WERI-Rb-1 (cell line): ENCODE measurements around the gene SEPTIN8.

Source experiments
- DNase-seq: peaks from one replicate; pipeline ENCODE4 v3.0.0-alpha.2; 2020
- H3K27ac ChIP-seq: fragments of 250-450 bp; sonication (Bioruptor Pico); 2 replicates; pipeline ENCODE4 v1.5.1; 2020; ENCODE audit warnings: mild to moderate bottlenecking, moderate library complexity
- H3K27me3 ChIP-seq: fragments of 250-450 bp; sonication (Bioruptor Pico); 2 replicates; pipeline ENCODE4 v1.5.1; 2021; ENCODE audit warnings: mild to moderate bottlenecking, low read depth, moderate library complexity; ENCODE audit not compliant: insufficient read depth, severe bottlenecking
- H3K36me3 ChIP-seq: fragments of 250-450 bp; sonication (Bioruptor Pico); 2 replicates; pipeline ENCODE4 v1.5.1; 2020; ENCODE audit warnings: mild to moderate bottlenecking, moderate library complexity
- H3K4me3 ChIP-seq: 2 replicates; pipeline ENCODE4 v1.5.1; 2011; ENCODE audit warnings: low read depth, mild to moderate bottlenecking, control low read depth, low read length
- H3K9me3 ChIP-seq: fragments of 250-450 bp; sonication (Bioruptor Pico); 2 replicates; pipeline ENCODE4 v1.5.1; 2021; ENCODE audit warnings: mild to moderate bottlenecking, moderate library complexity; ENCODE audit not compliant: severe bottlenecking
- TF ChIP-seq, protein P1 (sequence below): IDR thresholded peaks from 2 replicates; pipeline ENCODE4 v1.5.1; 2011; ENCODE audit warnings: low read depth, mild to moderate bottlenecking, control low read depth, inconsistent platforms, low read length

The SEPTIN8 gene

DNA sequence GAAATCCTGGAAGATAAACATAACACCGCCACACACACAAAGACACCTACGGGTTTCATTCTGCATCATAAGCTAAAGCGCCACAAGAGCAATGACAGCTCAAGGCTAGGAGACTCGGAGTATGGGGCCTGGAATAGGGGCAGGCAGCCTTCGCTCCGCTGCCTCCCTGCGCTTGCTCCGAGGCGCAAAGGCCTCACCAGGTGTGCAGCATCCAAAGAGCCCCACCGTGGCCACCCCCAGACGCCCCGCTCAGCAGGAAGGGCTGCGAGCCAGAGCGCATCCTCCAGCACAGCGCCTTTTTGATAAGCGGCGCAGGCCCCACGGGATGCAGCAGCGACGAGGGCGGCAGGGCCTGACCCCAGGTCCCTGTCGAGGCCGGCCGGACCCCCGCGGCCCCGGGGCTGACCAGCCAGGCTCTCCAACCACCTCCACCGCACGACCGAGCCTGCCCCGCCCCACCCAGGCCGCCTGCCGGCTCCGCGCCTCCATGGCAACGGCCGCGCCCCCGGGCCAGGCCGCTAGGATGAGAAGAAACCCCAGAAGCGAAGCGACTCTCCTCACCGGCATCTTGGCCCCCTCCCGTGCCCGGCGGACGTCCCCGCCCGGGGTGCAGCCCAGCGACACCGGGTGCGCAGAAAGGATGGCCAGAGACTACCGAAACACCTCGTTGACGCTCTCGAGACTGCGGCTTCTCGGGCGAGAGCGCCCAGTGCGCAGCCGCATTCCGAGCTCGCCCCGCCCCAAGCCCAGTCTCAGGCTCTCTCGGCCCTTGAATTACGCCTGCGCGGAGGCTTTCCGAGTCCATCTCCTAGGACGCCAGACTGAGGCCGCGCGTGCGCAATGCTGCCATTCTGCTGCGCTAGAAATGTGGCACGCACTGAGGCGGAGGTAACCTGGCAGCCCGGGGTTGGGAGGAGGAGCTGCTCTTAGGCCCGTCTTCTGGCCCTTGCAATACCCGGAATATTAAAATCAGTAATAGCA lies 39.9 kb downstream of the SEPTIN8 start, which contains the start of gene KIF3A:
KIF3A (minus strand) TSS at position 694 of the 981 bp plus-strand sequence; CDS start at position 567, 127 bp downstream.
- DNase-seq: peak; percentile 98
- peaks cover 8% of the 10 kb centered on the region; the same call in 1 of the 2 replicates for H3K36me3 ChIP-seq
- peak within 1 kb of the TSS; percentile 57 for H3K27ac ChIP-seq
- no peaks in the 10 kb centered on the region for H3K9me3 ChIP-seq
- H3K27me3 ChIP-seq: no peaks in the 10 kb centered on the region
- H3K4me3 ChIP-seq: peak within 1 kb of the TSS; percentile 78
- TF ChIP-seq, protein P1, sequence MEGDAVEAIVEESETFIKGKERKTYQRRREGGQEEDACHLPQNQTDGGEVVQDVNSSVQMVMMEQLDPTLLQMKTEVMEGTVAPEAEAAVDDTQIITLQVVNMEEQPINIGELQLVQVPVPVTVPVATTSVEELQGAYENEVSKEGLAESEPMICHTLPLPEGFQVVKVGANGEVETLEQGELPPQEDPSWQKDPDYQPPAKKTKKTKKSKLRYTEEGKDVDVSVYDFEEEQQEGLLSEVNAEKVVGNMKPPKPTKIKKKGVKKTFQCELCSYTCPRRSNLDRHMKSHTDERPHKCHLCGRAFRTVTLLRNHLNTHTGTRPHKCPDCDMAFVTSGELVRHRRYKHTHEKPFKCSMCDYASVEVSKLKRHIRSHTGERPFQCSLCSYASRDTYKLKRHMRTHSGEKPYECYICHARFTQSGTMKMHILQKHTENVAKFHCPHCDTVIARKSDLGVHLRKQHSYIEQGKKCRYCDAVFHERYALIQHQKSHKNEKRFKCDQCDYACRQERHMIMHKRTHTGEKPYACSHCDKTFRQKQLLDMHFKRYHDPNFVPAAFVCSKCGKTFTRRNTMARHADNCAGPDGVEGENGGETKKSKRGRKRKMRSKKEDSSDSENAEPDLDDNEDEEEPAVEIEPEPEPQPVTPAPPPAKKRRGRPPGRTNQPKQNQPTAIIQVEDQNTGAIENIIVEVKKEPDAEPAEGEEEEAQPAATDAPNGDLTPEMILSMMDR: no peak

DNA sequence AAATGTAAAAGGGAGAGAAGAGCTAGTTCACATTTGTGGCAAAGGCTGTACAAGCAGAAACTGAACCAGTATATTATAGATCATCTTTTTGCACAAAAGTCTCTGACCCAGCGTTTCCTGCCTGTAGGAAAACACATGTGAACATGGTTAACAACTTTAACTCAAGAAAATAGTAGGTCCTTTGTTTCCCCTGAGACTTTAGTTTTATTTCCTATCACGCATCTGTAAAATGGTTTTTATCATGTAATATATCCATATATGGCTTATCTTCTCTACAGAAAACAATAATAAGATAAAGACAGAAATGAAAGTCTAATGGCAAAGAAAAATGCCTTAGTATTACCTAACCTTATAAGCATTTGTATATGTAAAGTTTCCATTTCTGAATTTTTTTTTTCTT lies 42.4 kb downstream of the SEPTIN8 start:
- no peak for DNase-seq
- TF ChIP-seq, protein P1: no peak
- no peak overlapping the region for H3K27ac ChIP-seq
- H3K27me3 ChIP-seq: no peaks in the 10 kb centered on the region
- peaks cover 8% of the 10 kb centered on the region; the same call in 1 of the 2 replicates for H3K36me3 ChIP-seq
- H3K4me3 ChIP-seq: no peak overlapping the region
- H3K9me3 ChIP-seq: no peaks in the 10 kb centered on the region

GRCh38 chr5:132733499-132734148 lies 43.4 kb downstream of the SEPTIN8 start:
- no peaks in the 10 kb centered on the region for H3K9me3 ChIP-seq
- no peak for DNase-seq
- H3K36me3 ChIP-seq: peaks cover 8% of the 10 kb centered on the region; the same call in 1 of the 2 replicates
- H3K27me3 ChIP-seq: no peaks in the 10 kb centered on the region
- H3K4me3 ChIP-seq: no peak overlapping the region
- TF ChIP-seq, protein P1: no peak
- H3K27ac ChIP-seq: no peak overlapping the region

GRCh38 chr5:132729896-132730295 lies 47.1 kb downstream of the SEPTIN8 start:
- TF ChIP-seq, protein P1: no peak
- Histone ChIP-seq H3K27ac (no peak overlapping the region), H3K36me3 (peaks cover 16% of the 10 kb centered on the region), H3K4me3 (no peak overlapping the region), H3K9me3 (no peaks in the 10 kb centered on the region), H3K27me3 (no peaks in the 10 kb centered on the region)
- DNase-seq: no peak

DNA sequence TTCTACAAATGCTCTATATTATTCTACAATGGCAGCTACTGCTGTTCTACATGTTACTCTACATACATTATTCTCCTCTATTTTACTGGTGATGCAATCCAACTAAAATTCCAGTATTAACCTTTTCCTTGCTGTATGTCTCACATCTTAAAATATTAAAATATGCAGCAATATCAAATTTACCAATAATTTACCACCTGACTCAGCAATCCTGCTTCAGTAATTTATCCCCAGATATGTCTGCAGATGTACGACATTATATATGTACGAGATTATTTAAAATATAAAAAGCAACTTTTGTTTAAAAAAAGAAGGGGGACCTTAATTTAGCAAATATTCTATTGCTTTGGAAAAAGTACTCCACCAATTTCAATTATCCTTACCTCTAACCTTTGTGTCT lies 51.3 kb downstream of the SEPTIN8 start:
- TF ChIP-seq, protein P1: no peak
- peaks cover 8% of the 10 kb centered on the region for H3K36me3 ChIP-seq
- no peak overlapping the region for H3K27ac ChIP-seq
- no peaks in the 10 kb centered on the region for H3K9me3 ChIP-seq
- H3K27me3 ChIP-seq: no peaks in the 10 kb centered on the region
- H3K4me3 ChIP-seq: no peak overlapping the region
- no peak for DNase-seq
